K562 (cell line): ENCODE data around the gene GPR152. TPM values are rescaled to one million over a fixed set of nuclear protein-coding genes. Genes with fewer than 3 reads are reported as not detected.

Source experiments
- ATAC-seq: fragments of 200-7000 bp; cut with Tn5 transposase; 3 replicates; pipeline ENCODE4 v1.9.1; 2020; ENCODE audit warnings: moderate library complexity
- BruUV-seq: library from RNA; stranded (reverse); fragments of 400-500 nt; replicated peaks from 2 replicates; lab custom pipeline; 2021; lab: Mats Ljungman, UMichigan
- CTCF ChIA-PET: fragments of 300-600 bp; formaldehyde crosslinking; extraction: SDS; loops from one replicate; lab custom pipeline; 2021; ENCODE audit warnings: low intra/inter-chr PET ratio; lab: Yijun Ruan, JAX
- POLR2A ChIA-PET: fragments of 300-600, 350-650 bp; sonication (Branson Sonifier 250); formaldehyde crosslinking; extraction: SDS; loops from one replicate; lab custom pipeline; 2021; ENCODE audit warnings: antibody characterized with exemption, inconsistent platforms; lab: Yijun Ruan, JAX
- DNase-seq, 4 experiments: peaks; one replicate each; pipeline versions ENCODE4 v3.0.0 to v3.0.0-alpha.2; 2011 to 2018; ENCODE audit warnings: low spot score in 3 of 4, mixed read lengths in 3 of 4; ENCODE audit errors: extremely low read depth in 1 of 4
- FAIRE-seq: peaks from 2 replicates; lab custom pipeline; 2011; peaks lifted over from hg19 to GRCh38; lab: Jason Lieb, UNC
- H2AFZ ChIP-seq: 2 replicates; pipeline ENCODE4 v1.6.0; 2011; ENCODE audit warnings: low read depth, low read length, control low read depth, inconsistent platforms
- H3K27ac ChIP-seq: fragments of 200-600 bp; 3 replicates; pipeline ENCODE4 v1.8.0; 2011; ENCODE audit warnings: low read depth, mild to moderate bottlenecking, control low read depth, inconsistent platforms, low read length, moderate library complexity, mixed read lengths; ENCODE audit errors: extremely low read depth
- H3K27me3 ChIP-seq, 2 experiments: fragments of 300-600 bp in 1 of 2; 2 replicates in 1 of 2; 3 replicates in 1 of 2; pipeline versions ENCODE4 v1.6.0 to v1.8.0; 2011; ENCODE audit warnings: inconsistent platforms in 2 of 2, low read length in 2 of 2, mild to moderate bottlenecking in 1 of 2, mixed read lengths in 1 of 2, moderate library complexity in 1 of 2; ENCODE audit not compliant: control insufficient read depth in 2 of 2, insufficient read depth in 2 of 2
- H3K36me3 ChIP-seq: fragments of 300-600 bp; 3 replicates; pipeline ENCODE4 v1.8.0; 2011; ENCODE audit warnings: mild to moderate bottlenecking, low read length, inconsistent platforms; ENCODE audit not compliant: control insufficient read depth, insufficient read depth
- H3K4me1 ChIP-seq, 2 experiments: fragments of 200-600 bp in 1 of 2; replicated peaks in 1 of 2; 2 replicates in 1 of 2; 3 replicates in 1 of 2; pipeline versions ENCODE4 v1.5.1 to v1.8.0; 2011; ENCODE audit warnings: inconsistent platforms in 2 of 2, low read length in 2 of 2, mild to moderate bottlenecking in 1 of 2, mixed read lengths in 1 of 2, moderate library complexity in 1 of 2; ENCODE audit not compliant: control insufficient read depth in 2 of 2, insufficient read depth in 2 of 2
- H3K4me2 ChIP-seq: 2 replicates; pipeline ENCODE4 v1.6.1; 2011; ENCODE audit warnings: low read length, control low read depth, inconsistent platforms, mixed read lengths; ENCODE audit not compliant: insufficient read depth
- H3K4me3 ChIP-seq: fragments of 200-600 bp; sonication (generic), shearing (Covaris generic); 2 replicates; pipeline ENCODE4 v1.5.1; 2016; ENCODE audit warnings: control low read depth, inconsistent platforms
- H3K79me2 ChIP-seq: fragments of 200-600 bp; 3 replicates; pipeline ENCODE4 v1.8.0; 2011; ENCODE audit warnings: low read length, inconsistent platforms; ENCODE audit not compliant: control insufficient read depth, insufficient read depth
- H3K9ac ChIP-seq, 2 experiments: 2 replicates each; pipeline versions ENCODE4 v1.6.0 to v1.6.1; 2011; ENCODE audit warnings: low read depth in 2 of 2, low read length in 2 of 2, control low read depth in 1 of 2, inconsistent platforms in 1 of 2, mild to moderate bottlenecking in 1 of 2, mixed read lengths in 1 of 2; ENCODE audit not compliant: insufficient read depth in 1 of 2
- H3K9me1 ChIP-seq: one replicate; pipeline ENCODE4 v1.6.0; 2011; ENCODE audit warnings: inconsistent platforms, mild to moderate bottlenecking, low read length, moderate library complexity; ENCODE audit not compliant: control insufficient read depth, insufficient read depth
- H3K9me3 ChIP-seq: replicated peaks from 2 replicates; pipeline ENCODE4 v1.5.1; 2011; ENCODE audit warnings: low read depth, low read length, inconsistent platforms; ENCODE audit not compliant: control insufficient read depth, insufficient read depth
- H4K20me1 ChIP-seq: replicated peaks from 2 replicates; pipeline ENCODE4 v1.6.1; 2011; ENCODE audit warnings: low read length, inconsistent platforms, mixed read lengths; ENCODE audit not compliant: control insufficient read depth, insufficient read depth
- RBFOX2 ChIP-seq: fragments of 200-400 bp; formaldehyde crosslinking; IDR thresholded peaks from 2 replicates; pipeline ENCODE4 v1.6.1; 2017; ENCODE audit warnings: low read depth, mild to moderate bottlenecking, low read length, moderate library complexity
- RBM14 ChIP-seq: fragments of 200-400 bp; formaldehyde crosslinking; IDR thresholded peaks from 2 replicates; pipeline ENCODE4 v1.6.1; 2018; ENCODE audit warnings: low read depth, mild to moderate bottlenecking, low read length, moderate library complexity, borderline replicate concordance; ENCODE audit not compliant: insufficient read depth
- SP1 ChIP-seq: sonication (generic); formaldehyde crosslinking; IDR thresholded peaks from 2 replicates; pipeline ENCODE4 v1.8.1; 2022; ENCODE audit warnings: mild to moderate bottlenecking, missing genetic modification reagents
- ZKSCAN1 ChIP-seq: fragments of 150-350 bp; IDR thresholded peaks from 2 replicates; pipeline ENCODE4 v1.6.1; 2016; ENCODE audit warnings: low read depth, low read length
- WGBS: fragments of 100-300 bp; shearing (Covaris generic); methylation state at CpG from one replicate; pipeline ENCODE4 v1.1.6; 2016; ENCODE audit warnings: low coverage, mixed read lengths; ENCODE audit not compliant: insufficient coverage; ENCODE audit errors: missing lambda C conversion rate; 5-methylcytosine and 5-hydroxymethylcytosine counted together
- in situ Hi-C: fragments of 300-500 bp; cut with MboI; formaldehyde crosslinking; loops from 4 replicates; pipeline ENCODE4 v1.15.0; 2018; ENCODE audit warnings: inconsistent platforms, mixed read lengths
- intact Hi-C: fragments of 100-400 bp; cut with micrococcal nuclease; formaldehyde crosslinking; loops from 2 replicates; pipeline ENCODE4 v1.14.2; 2022
- polyA plus RNA-seq, 8 experiments: library from polyadenylated mRNA; depleted of rRNA in 4 of 8; stranded (reverse) in 5 of 8; unstranded in 3 of 8; fragments of >200 nt; fragmentation: Nextera tagmentation in 2 of 8; fragmentation: Illumina TruSeq in 1 of 8; extraction: Ambion mirVana in 2 of 8; extraction: Trizol in 1 of 8; gene quantifications; 2 replicates each; pipeline versions ENCODE4 v1.2.1 to v1.2.3, GENCODE V29; 2011 to 2014; ENCODE audit warnings: inconsistent platforms in 1 of 8, missing spikeins in 1 of 8
- total RNA-seq, 7 experiments: library from RNA; depleted of rRNA in 6 of 7; stranded (reverse); fragments of >200 nt in 6 of 7; fragmentation: Illumina TruSeq in 2 of 7; extraction: Trizol in 2 of 7; gene quantifications; 2 replicates each; pipeline versions ENCODE4 v1.2.1 to v1.2.3, GENCODE V29; 2011 to 2021; ENCODE audit warnings: low replicate concordance in 1 of 7

GPR152 gene
- total and polyA plus RNA-seq, 9 of the 15 experiments (the other 6 are each of a cell fraction or from before 2014, with no cell fraction given): not detected

DNA sequence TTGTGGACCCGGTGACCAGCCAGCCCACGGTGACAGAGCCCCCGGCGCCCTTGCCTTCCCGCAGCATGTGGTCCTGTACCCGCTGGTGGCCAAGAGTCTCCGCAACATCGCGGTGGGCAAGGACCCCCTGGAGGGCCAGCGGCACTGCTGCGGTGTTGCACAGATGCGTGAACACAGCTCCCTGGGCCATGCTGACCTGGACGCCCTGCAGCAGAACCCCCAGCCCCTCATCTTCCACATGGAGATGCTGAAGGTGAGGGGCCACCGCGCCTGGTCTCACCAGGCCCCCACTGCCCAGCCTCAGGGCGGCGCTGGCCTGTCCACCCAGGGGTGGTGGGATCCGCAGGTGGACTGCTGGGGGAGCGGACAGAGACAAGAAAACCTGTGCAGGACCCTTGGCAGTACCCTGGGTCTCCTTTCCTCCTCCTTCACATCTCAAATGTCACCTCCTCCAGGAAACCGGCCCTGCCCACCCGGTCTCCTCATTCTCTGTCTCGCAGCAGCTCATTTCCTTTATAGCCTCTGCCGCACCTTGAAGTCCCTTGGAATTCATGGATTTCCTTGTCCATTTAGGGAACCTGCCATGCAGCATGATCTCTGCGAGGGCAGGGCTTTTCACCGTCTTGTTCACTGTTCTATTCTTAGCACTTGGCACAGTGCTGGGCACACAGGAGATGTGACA, 36.8 kb upstream of the GPR152 start:
- H3K27me3 ChIP-seq: no peaks in the 10 kb centered on the region
- FAIRE-seq: no peak
- H3K79me2 ChIP-seq: peaks cover 21% of the 10 kb centered on the region; the same call in 1 of the 3 replicates
- peak; percentile 45; the same call in 1 of the 2 replicates for TF ChIP-seq RBFOX2
- no peak for TF ChIP-seq RBM14
- intact Hi-C loops: no loop called here
- ATAC-seq: no peak
- in situ Hi-C loops: no loop called here
- no peak overlapping the region for H2AFZ ChIP-seq
- no peak overlapping the region for H3K4me2 ChIP-seq
- H3K9ac ChIP-seq: peak overlapping the region in 1 of 2 experiments; percentile 58; a peak in 1 of 4 replicates
- no peak for DNase-seq
- no peaks in the 10 kb centered on the region for H3K9me1 ChIP-seq
- H3K4me3 ChIP-seq: no peak overlapping the region
- CTCF ChIA-PET: no interaction called here
- no peak overlapping the region for H3K27ac ChIP-seq
- no TSS peak for BruUV-seq
- H3K4me1 ChIP-seq: peaks cover 17 to 80% of the 10 kb centered on the region in 2 experiments
- 91% methylated on average over 24 of the region's 25 CpGs for WGBS
- no peaks in the 10 kb centered on the region for H3K9me3 ChIP-seq
- peaks cover 69% of the 10 kb centered on the region; the same call in 2 of the 3 replicates for H3K36me3 ChIP-seq
- H4K20me1 ChIP-seq: no peaks in the 10 kb centered on the region
- POLR2A ChIA-PET: interaction anchor here (1.6 kb wide), 1 partner anchor 10 kb away, joined by 9 read pairs; no protein-coding TSS in a partner anchor

- Histone ChIP-seq H3K4me3 (no peak overlapping the region), H3K9me3 (no peaks in the 10 kb centered on the region), H3K9me1 (no peaks in the 10 kb centered on the region), H3K36me3 (peaks cover 43% of the 10 kb centered on the region; the same call in 1 of the 3 replicates), H3K79me2 (peaks cover 34% of the 10 kb centered on the region), H3K4me1 (peaks cover 28 to 79% of the 10 kb centered on the region in 2 experiments), H2AFZ (no peak overlapping the region), H4K20me1 (no peaks in the 10 kb centered on the region), H3K9ac (peak overlapping the region in 1 of 2 experiments; percentile 80; a peak in 3 of 4 replicates), H3K27ac (peak overlapping the region; percentile 42; the same call in 2 of the 3 replicates), H3K27me3 (no peaks in the 10 kb centered on the region), H3K4me2 (no peak overlapping the region)
- in situ Hi-C loops: no loop called here
- POLR2A ChIA-PET: interaction anchor here (0.6 kb wide), 1 partner anchor 174 kb away, joined by 3 read pairs; no protein-coding TSS in a partner anchor
- no peak for FAIRE-seq
- intact Hi-C loops: no loop called here
- WGBS: 87% methylated on average over 20 of the region's 20 CpGs
- CTCF ChIA-PET: no interaction called here
- ATAC-seq: no peak
- BruUV-seq: no TSS peak
- no peak for DNase-seq
- TF ChIP-seq ZKSCAN1: peak; percentile 92
- TF ChIP-seq RBFOX2: peak; percentile 37; the same call in 1 of the 2 replicates
- no peak for TF ChIP-seq SP1
These were observed 34.1 kb upstream of the GPR152 start for GRCh38 chr11:67486481-67487195.
